ENCODE data around the gene SOX9. TPM values are rescaled to one million over a fixed set of nuclear protein-coding genes. Genes with fewer than 3 reads are reported as not detected.

The SOX9 gene
- total RNA-seq, 1 experiment from 2014 or later, result 21.7 TPM

DNA sequence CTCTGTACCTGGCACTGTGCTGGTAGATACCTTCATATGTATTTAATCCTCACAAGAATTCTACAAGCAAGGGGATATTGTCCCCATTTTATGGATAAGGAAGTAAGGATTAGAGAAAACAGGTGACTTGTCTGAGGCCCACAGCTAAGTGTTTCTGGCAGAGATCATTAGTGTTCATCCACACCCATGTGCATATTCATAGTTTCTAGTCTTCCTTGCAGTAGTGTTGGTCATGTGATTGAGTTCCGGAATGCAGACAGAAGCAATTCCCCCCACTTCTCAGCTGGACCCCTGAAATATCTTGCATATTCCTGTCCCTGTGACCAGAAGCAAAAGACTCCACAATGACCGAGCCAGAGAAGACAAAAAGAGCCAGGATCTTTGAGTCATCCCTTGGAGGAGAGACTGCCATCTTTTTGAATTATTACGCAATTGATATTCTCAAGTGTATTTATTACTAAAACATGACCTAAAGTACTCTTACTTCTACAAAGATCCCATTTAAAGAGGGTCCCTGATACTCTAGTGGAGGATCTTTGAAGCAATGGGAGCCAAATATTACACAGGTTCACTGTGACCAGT, 43.4 kb downstream of the SOX9 start:
- H3K4me3 ChIP-seq, result no peak overlapping the region
- DNase-seq, result no peak
- BruUV-seq (replicated peaks), result no TSS peak
- no peaks in the 10 kb centered on the region for H3K9me3 ChIP-seq (ENCODE audit: insufficient read depth, low read depth)
- H3K36me3 ChIP-seq (ENCODE audit: low read depth), result no peaks in the 10 kb centered on the region
- H3K4me1 ChIP-seq (replicated peaks; ENCODE audit: insufficient read depth), result no peaks in the 10 kb centered on the region
- H3K27me3 ChIP-seq (ENCODE audit: insufficient read depth, low read depth), result no peaks in the 10 kb centered on the region
- H2AFZ ChIP-seq, result no peak overlapping the region
- no peak overlapping the region for H3K4me2 ChIP-seq
- H3K79me2 ChIP-seq (ENCODE audit: low read depth), result no peaks in the 10 kb centered on the region
- H3F3A ChIP-seq (ENCODE audit: insufficient read depth, low read depth), result no peaks in the 10 kb centered on the region
- intact Hi-C loops (cut with micrococcal nuclease; ENCODE audit: unreplicated experiment), result no loop called here
- no peaks in the 10 kb centered on the region for H4K20me1 ChIP-seq (ENCODE audit: insufficient read depth)
- ChIA-PET CTCF (no interaction called here), POLR2A (ENCODE audit: unreplicated experiment) (no interaction called here)
- H3K9me2 ChIP-seq (ENCODE audit: insufficient read depth), result no peaks in the 10 kb centered on the region
- TF ChIP-seq, protein P1, sequence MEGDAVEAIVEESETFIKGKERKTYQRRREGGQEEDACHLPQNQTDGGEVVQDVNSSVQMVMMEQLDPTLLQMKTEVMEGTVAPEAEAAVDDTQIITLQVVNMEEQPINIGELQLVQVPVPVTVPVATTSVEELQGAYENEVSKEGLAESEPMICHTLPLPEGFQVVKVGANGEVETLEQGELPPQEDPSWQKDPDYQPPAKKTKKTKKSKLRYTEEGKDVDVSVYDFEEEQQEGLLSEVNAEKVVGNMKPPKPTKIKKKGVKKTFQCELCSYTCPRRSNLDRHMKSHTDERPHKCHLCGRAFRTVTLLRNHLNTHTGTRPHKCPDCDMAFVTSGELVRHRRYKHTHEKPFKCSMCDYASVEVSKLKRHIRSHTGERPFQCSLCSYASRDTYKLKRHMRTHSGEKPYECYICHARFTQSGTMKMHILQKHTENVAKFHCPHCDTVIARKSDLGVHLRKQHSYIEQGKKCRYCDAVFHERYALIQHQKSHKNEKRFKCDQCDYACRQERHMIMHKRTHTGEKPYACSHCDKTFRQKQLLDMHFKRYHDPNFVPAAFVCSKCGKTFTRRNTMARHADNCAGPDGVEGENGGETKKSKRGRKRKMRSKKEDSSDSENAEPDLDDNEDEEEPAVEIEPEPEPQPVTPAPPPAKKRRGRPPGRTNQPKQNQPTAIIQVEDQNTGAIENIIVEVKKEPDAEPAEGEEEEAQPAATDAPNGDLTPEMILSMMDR (conservative IDR thresholded peaks at IDR 0.05), result no peak
- TF ChIP-seq EZH2 (IDR thresholded peaks at IDR 0.05; ENCODE audit: low read depth), result no peak
- H3K27ac ChIP-seq, result no peak overlapping the region

GRCh38 chr17:72165192-72165866, 44.5 kb downstream of the SOX9 start:
- CTCF ChIA-PET, result no interaction called here
- no peaks in the 10 kb centered on the region for H3K4me1 ChIP-seq (replicated peaks; ENCODE audit: insufficient read depth)
- intact Hi-C loops (cut with micrococcal nuclease; ENCODE audit: unreplicated experiment), result no loop called here
- H3K36me3 ChIP-seq (ENCODE audit: low read depth), result no peaks in the 10 kb centered on the region
- H3K4me3 ChIP-seq, result no peak overlapping the region
- no peaks in the 10 kb centered on the region for H3K9me2 ChIP-seq (ENCODE audit: insufficient read depth)
- no peaks in the 10 kb centered on the region for H3K9me3 ChIP-seq (ENCODE audit: insufficient read depth, low read depth)
- no peak overlapping the region for H3K4me2 ChIP-seq
- TF ChIP-seq, protein P1 (conservative IDR thresholded peaks at IDR 0.05), result no peak
- no peak for TF ChIP-seq EZH2 (IDR thresholded peaks at IDR 0.05; ENCODE audit: low read depth)
- DNase-seq, result no peak
- H3K79me2 ChIP-seq (ENCODE audit: low read depth), result no peaks in the 10 kb centered on the region
- no peaks in the 10 kb centered on the region for H4K20me1 ChIP-seq (ENCODE audit: insufficient read depth)
- no TSS peak for BruUV-seq (replicated peaks)
- no peaks in the 10 kb centered on the region for H3F3A ChIP-seq (ENCODE audit: insufficient read depth, low read depth)
- no peak overlapping the region for H2AFZ ChIP-seq
- no peak overlapping the region for H3K27ac ChIP-seq
- POLR2A ChIA-PET (ENCODE audit: unreplicated experiment), result no interaction called here
- H3K27me3 ChIP-seq (ENCODE audit: insufficient read depth, low read depth), result no peaks in the 10 kb centered on the region

- H3K4me2 ChIP-seq, result no peak overlapping the region
- CTCF ChIA-PET, result no interaction called here
Measured at GRCh38 chr17:72165867-72166439, 45.1 kb downstream of the SOX9 start.

More at GRCh38 chr17:72165867-72166439, 45.1 kb downstream of the SOX9 start:
- no peak overlapping the region for H3K4me3 ChIP-seq
- no TSS peak for BruUV-seq (replicated peaks)
- no peak overlapping the region for H2AFZ ChIP-seq
- H3K4me1 ChIP-seq (replicated peaks; ENCODE audit: insufficient read depth), result no peaks in the 10 kb centered on the region
- no peak for TF ChIP-seq EZH2 (IDR thresholded peaks at IDR 0.05; ENCODE audit: low read depth)
- TF ChIP-seq, protein P1 (conservative IDR thresholded peaks at IDR 0.05), result no peak
- intact Hi-C loops (cut with micrococcal nuclease; ENCODE audit: unreplicated experiment), result loop anchor here (2.0 kb wide), 1 partner anchor 31 kb away; no protein-coding TSS in a partner anchor
- no peaks in the 10 kb centered on the region for H4K20me1 ChIP-seq (ENCODE audit: insufficient read depth)
- H3K79me2 ChIP-seq (ENCODE audit: low read depth), result no peaks in the 10 kb centered on the region
- POLR2A ChIA-PET (ENCODE audit: unreplicated experiment), result no interaction called here
- DNase-seq, result no peak
- H3K9me3 ChIP-seq (ENCODE audit: insufficient read depth, low read depth), result no peaks in the 10 kb centered on the region
- no peaks in the 10 kb centered on the region for H3K9me2 ChIP-seq (ENCODE audit: insufficient read depth)
- H3K27me3 ChIP-seq (ENCODE audit: insufficient read depth, low read depth), result no peaks in the 10 kb centered on the region
- no peak overlapping the region for H3K27ac ChIP-seq
- H3K36me3 ChIP-seq (ENCODE audit: low read depth), result no peaks in the 10 kb centered on the region
- no peaks in the 10 kb centered on the region for H3F3A ChIP-seq (ENCODE audit: insufficient read depth, low read depth)

All from PC-9 (cell line).